Muscle layer of colon (tissue), 2 donors: ENCODE data around the gene IL27RA.

ENCODE experiments used
- H3K27ac ChIP-seq: one replicate; pipeline ENCODE4 v1.7.0; 2013; ENCODE audit warnings: low read depth, mild to moderate bottlenecking, low read length, moderate library complexity
- H3K27me3 ChIP-seq, 2 donors: one replicate each; pipeline ENCODE4 v1.7.0; 2013; ENCODE audit warnings: low read length in 2 of 2, mild to moderate bottlenecking in 2 of 2; ENCODE audit not compliant: insufficient read depth in 2 of 2, control insufficient read depth in 1 of 2
- H3K36me3 ChIP-seq: one replicate; pipeline ENCODE4 v1.7.0; 2013; ENCODE audit warnings: mild to moderate bottlenecking, low read length; ENCODE audit not compliant: insufficient read depth
- H3K4me1 ChIP-seq: one replicate; pipeline ENCODE4 v1.7.0; 2013; ENCODE audit warnings: mild to moderate bottlenecking, low read length; ENCODE audit not compliant: insufficient read depth
- H3K4me3 ChIP-seq, 2 donors: one replicate each; pipeline ENCODE4 v1.7.0; 2013; ENCODE audit warnings: low read length in 2 of 2, low read depth in 1 of 2, mild to moderate bottlenecking in 1 of 2, moderate library complexity in 1 of 2
- H3K9ac ChIP-seq: one replicate; pipeline ENCODE4 v1.7.0; 2013; ENCODE audit warnings: low read length
- H3K9me3 ChIP-seq: one replicate; pipeline ENCODE4 v1.7.0; 2013; ENCODE audit warnings: mild to moderate bottlenecking, low read length
- donor health status: abdominal sarcoma.
- donor health status: Adenocarcinoma of cecum.

IL27RA gene

DNA sequence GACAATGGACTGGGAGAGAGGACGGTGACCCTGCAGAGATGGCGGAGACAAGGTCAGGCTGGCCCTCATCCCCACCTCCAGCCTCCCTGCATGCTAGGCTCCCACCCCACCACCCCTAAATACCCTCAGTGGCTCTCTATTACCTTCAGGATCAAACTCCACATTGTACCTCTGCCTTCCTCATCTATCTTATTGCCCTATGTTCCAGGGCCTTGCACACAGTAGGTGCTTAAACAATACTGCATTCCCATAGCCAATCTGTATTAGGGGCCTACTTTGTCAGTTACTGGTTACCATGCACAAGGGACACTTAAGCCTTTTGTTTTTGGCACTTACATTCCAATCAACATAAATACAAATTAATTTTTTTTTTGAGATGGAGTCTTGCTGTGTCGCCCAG lies 23.8 kb downstream of the IL27RA start:
- H3K4me3 ChIP-seq = no peak overlapping the region
- H3K36me3 ChIP-seq = no peaks in the 10 kb centered on the region
- H3K4me1 ChIP-seq = peaks cover 9% of the 10 kb centered on the region
- no peak overlapping the region for H3K27ac ChIP-seq
- peaks cover 24 to 27% of the 10 kb centered on the region in 2 donors for H3K27me3 ChIP-seq
- no peak overlapping the region for H3K9ac ChIP-seq
- peaks cover 7% of the 10 kb centered on the region for H3K9me3 ChIP-seq

DNA sequence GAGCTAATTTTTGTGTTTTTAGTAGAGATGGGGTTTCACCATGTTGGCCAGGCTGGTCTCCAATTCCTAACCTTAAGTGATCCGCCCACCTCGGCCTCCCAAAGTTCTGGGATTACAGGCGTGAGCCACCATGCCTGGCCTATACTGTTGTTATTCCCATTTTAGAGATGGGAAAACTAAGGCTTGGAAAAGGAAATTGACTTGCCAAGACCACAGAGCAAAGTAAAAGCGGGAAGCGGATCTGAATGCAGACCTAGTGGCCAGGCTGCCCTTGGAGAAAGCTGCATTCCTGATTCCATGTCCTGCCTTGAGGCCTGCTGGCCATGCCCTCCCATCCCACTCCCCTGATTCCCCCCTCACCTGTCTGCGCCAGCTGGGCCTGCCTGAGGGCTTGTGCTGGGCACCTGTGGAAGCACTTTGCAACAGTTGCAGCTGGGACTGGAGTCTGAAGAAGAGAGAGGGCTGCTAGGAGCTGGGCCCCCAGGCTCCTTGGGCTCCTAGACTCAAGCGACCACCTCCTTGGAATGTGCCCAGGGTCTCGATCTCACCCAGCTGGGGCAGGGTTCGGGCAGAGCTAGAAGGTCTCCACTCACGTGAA lies 24.6 kb downstream of the IL27RA start:
- H3K9me3 ChIP-seq = peaks cover 7% of the 10 kb centered on the region
- H3K9ac ChIP-seq = no peak overlapping the region
- H3K4me1 ChIP-seq = peaks cover 9% of the 10 kb centered on the region
- H3K27me3 ChIP-seq = peaks cover 28% of the 10 kb centered on the region in 2 donors
- H3K4me3 ChIP-seq = no peak overlapping the region
- no peak overlapping the region for H3K27ac ChIP-seq
- no peaks in the 10 kb centered on the region for H3K36me3 ChIP-seq

DNA sequence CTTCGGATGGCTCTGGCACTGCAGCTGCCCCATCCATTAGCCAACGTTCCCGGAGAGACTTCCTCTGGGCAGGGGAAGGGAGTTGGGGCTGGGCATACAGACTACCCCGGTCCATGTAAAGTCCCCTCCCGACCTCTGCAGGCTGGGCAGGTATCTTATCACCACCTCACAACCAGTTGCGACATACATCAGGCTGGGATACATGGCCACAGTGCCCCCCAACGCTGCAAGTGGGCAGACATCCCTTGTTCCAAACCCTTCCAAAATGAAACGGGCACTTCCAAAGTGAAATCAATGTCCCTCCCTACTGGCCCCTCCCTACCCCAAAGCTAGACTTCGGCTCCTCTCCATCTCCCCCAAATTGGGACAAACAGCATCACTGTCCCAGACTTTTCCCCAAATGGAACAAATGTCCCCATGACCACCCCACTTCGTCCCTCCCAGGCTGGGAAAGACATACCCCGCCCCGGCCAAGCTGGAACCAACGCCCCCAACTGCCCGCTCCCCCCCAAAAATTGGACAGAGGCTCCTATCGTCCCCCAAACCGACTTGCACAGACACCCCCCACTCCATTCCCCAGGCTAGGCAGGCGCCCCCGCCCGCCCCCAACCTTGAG lies 25.3 kb downstream of the IL27RA start:
- Histone ChIP-seq H3K9me3 (peaks cover 7% of the 10 kb centered on the region), H3K27me3 (peaks cover 28 to 34% of the 10 kb centered on the region in 2 donors), H3K27ac (no peak overlapping the region), H3K4me3 (no peak overlapping the region), H3K9ac (no peak overlapping the region), H3K36me3 (no peaks in the 10 kb centered on the region), H3K4me1 (peaks cover 9% of the 10 kb centered on the region)

DNA sequence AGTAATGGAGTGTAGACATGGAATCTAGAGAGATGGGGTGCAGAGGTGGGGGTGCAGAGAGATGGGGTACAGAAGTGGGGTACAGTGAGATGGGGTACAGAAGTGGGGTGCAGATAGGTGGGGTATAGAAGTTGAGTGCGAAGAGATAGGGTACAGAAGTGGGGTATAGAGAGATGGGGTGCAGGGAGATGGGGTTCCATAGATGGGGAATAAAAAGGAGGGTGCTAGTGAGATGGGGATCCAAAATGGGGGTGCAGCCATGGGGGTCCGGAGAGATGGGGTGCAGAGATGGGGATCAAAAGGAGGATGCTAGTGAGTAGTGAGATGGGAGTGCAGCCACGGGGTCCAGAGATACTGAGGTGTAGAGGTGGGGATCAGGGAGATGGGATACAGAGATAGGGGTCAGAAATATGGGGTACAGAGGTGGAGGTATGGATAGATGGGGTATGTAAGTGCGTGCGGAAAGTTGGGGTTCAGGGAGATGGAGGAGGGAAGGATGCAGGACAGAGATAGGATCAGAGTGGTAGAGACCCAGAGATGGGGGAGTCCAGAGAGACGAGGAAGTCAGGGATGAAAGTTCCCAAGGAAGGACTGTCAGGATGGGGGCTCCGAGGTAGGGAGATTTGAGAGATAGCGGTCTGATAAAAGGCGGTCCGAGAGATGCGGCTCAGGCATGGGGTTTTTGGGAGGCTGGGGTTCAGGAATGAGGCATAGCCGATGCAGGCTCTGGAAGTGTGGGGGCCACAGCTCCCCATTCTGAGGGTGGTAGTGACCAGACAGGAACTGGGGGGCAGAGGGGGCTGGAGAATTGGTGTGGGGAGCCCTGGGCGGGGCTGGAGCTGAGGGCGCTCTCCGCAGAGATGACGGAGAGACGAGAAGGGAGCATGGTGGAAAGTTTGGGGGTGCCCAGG lies 26.9 kb downstream of the IL27RA start:
- H3K9ac ChIP-seq = no peak overlapping the region
- H3K4me1 ChIP-seq = peaks cover 9% of the 10 kb centered on the region
- peaks cover 28 to 36% of the 10 kb centered on the region in 2 donors for H3K27me3 ChIP-seq
- no peaks in the 10 kb centered on the region for H3K9me3 ChIP-seq
- no peak overlapping the region for H3K4me3 ChIP-seq
- no peaks in the 10 kb centered on the region for H3K36me3 ChIP-seq
- no peak overlapping the region for H3K27ac ChIP-seq

DNA sequence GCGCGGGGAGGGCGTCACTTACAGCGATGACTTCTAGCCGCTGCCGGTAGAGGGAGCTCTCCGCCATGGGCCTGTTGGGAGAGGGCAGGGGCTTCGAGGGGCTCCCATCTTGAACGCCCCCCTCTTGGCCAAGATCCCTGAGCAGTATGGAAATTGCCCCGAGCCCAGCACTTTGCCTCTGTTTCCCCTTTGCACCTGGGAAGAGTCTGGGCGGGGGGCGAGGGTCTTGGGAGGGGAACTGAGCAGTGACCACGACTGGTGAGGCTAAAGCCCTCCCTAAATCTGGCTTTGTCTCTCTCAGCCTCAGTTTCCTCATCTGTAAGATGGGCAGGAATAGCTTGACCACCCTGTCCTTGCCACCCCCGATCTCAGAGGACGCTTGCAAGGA lies 27.5 kb downstream of the IL27RA start:
- H3K36me3 ChIP-seq = no peaks in the 10 kb centered on the region
- peaks cover 28 to 36% of the 10 kb centered on the region in 2 donors for H3K27me3 ChIP-seq
- H3K9ac ChIP-seq = no peak overlapping the region
- H3K4me1 ChIP-seq = peaks cover 9% of the 10 kb centered on the region
- no peaks in the 10 kb centered on the region for H3K9me3 ChIP-seq
- no peak overlapping the region for H3K27ac ChIP-seq
- H3K4me3 ChIP-seq = no peak overlapping the region

DNA sequence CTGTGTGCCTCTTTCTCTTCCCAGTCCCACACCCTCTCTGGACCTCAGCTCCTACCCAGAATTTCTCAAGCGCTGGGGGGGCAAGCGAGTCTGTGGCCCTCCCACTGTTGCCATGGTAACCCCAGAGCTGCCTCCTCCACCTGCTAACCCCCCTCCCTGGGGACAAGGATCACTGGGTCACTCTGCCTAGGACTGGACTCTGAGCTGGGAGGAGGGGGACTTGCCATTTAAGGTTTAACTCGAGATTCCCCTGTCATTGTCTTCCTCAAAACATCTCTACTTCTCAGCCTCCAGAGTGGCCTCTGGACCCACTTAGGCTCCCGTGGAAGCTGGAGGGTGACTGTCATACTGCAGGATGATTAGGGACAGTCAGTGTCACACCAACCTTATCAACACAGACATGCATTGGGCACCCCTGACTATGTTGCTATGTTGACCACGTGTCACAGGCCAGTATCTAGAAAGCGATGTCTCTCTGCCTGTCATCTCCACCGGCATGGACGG lies 28.1 kb downstream of the IL27RA start:
- Histone ChIP-seq H3K27ac (no peak overlapping the region), H3K4me1 (peaks cover 9% of the 10 kb centered on the region), H3K9ac (no peak overlapping the region), H3K4me3 (no peak overlapping the region), H3K27me3 (peaks cover 28 to 36% of the 10 kb centered on the region in 2 donors), H3K36me3 (no peaks in the 10 kb centered on the region), H3K9me3 (no peaks in the 10 kb centered on the region)

DNA sequence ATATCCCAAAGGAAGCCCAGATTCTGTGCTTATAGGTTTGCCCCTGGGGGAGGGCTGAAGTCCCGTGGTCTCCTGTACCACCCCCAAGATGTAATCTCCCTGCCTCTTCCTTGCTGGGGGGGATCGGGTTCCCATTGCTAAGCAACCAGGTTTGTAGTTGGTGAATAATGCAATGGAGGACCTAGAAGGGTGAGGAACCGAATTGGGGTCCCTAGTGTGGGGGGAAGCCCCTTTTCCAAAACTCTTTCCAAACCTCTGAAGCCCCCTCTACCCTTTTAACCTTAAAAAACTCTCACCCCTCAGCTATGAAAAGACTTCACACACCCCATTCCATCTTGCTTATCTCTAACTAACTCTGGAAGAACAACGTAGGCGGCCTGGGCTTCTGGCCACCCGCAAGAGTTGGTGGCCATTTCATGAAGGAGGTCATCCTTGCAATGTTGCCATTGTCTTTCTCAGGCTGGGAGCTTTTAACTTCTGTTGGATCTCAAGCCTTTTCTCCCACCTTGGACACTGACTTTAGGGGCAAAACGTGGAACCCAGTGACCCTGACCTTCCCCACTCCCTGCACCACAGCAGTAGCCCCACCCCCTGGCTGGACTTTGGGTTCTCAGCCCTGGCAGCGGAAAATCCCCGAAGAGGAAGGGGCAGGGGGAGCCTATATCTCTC lies 29.7 kb downstream of the IL27RA start:
- H3K27me3 ChIP-seq = peaks cover 28 to 36% of the 10 kb centered on the region in 2 donors
- no peaks in the 10 kb centered on the region for H3K36me3 ChIP-seq
- H3K9me3 ChIP-seq = no peaks in the 10 kb centered on the region
- H3K27ac ChIP-seq = no peak overlapping the region
- peaks cover 9% of the 10 kb centered on the region for H3K4me1 ChIP-seq
- no peak overlapping the region for H3K9ac ChIP-seq
- no peak overlapping the region for H3K4me3 ChIP-seq

DNA sequence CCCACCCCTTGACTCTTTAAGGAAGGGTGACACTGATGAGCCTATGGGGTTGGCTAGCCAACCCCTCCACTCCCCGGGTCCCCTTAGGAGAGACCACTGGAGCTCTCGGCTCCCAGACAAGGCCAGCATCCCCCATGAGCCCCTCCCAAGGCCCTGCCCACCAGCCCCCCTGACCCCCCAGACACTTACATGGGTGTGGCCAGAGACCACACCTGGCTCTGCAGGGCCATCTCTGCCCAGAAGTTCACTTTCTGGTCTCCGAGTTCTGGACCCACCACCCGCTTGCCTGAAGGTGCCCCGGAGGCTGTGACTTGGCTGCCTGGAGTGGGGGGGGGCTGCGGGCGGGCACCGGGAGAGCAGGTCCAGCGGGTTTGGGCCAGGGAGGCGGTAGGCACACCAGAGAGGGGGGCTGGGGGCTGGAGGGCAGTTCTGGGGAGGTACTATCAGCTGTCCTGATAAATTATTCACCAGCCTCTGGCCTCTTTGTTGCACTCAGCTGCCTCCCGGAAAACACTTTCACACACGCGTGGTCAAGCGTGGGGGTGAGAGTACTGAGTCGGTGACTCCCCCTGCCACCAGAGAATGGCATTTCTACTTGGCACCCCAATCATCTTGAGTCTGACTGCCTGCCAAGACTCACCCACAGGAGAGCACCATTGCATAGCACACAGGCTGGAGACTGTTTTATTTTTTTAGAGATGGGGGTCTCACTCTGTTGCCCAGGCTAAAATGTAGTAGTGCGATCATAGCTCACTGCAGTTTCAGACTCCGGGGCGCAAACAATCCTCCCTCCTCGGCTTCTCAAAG lies 30.4 kb downstream of the IL27RA start, which contains the start of gene PALM3:
Gene PALM3 (minus strand): TSS at position 326 of the 807 bp plus-strand sequence. CDS start 96 bp downstream, at position 230.
- H3K9me3 ChIP-seq = no peaks in the 10 kb centered on the region
- no peak within 1 kb of the TSS for H3K9ac ChIP-seq
- no peaks in the 10 kb centered on the region for H3K36me3 ChIP-seq
- peaks cover 28 to 36% of the 10 kb centered on the region in 2 donors for H3K27me3 ChIP-seq
- H3K4me1 ChIP-seq = peaks cover 9% of the 10 kb centered on the region
- no peak within 1 kb of the TSS for H3K4me3 ChIP-seq
- no peak within 1 kb of the TSS for H3K27ac ChIP-seq

DNA sequence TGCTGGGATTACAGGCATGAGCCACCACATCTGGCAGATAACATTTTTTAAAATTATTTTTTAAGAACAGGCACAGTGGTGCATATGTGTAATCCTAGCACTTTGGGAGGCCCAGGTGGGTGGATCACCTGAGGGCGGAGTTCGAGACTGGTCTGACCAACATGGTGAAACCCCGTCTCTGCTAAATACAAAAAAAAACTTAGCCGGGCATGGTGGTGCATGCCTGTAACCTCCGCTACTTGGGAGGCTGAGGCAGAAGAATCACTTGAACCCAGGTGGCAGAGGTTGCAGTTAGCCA lies 30.9 kb downstream of the IL27RA start:
- no peak overlapping the region for H3K4me3 ChIP-seq
- no peak overlapping the region for H3K9ac ChIP-seq
- no peaks in the 10 kb centered on the region for H3K36me3 ChIP-seq
- no peak overlapping the region for H3K27ac ChIP-seq
- peaks cover 9% of the 10 kb centered on the region for H3K4me1 ChIP-seq
- peaks cover 28 to 36% of the 10 kb centered on the region in 2 donors for H3K27me3 ChIP-seq
- H3K9me3 ChIP-seq = no peaks in the 10 kb centered on the region

DNA sequence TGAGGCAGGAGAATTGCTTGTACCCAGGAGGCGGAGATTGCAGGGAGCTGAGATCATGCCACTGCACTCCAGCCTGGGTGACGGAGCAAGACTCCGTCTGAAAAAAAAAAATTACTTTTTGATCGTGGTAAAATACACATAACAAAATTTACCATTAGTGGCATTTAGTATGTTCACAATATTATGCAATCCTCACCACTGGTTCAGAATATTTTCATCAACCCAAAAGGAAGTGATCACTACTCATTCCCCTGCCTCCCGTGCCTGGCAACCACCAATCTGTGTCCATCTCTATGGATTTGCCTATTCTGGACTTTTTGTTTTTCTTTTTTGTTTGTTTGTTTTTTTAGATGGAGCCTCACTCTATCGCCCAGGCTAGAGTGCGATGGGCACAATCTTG lies 31.5 kb downstream of the IL27RA start:
- Histone ChIP-seq H3K9me3 (no peaks in the 10 kb centered on the region), H3K4me1 (peaks cover 5% of the 10 kb centered on the region), H3K36me3 (no peaks in the 10 kb centered on the region), H3K4me3 (no peak overlapping the region), H3K27me3 (peaks cover 23 to 32% of the 10 kb centered on the region in 2 donors), H3K9ac (no peak overlapping the region), H3K27ac (no peak overlapping the region)
